ENCODE data around the gene CCDC137. TPM values are rescaled to one million over a fixed set of nuclear protein-coding genes. Genes with fewer than 3 reads are reported as not detected.
A peak's percentile ranks its signal among the peaks of the same experiment; 100 is the strongest.

Gene CCDC137
- total and polyA plus RNA-seq, 2 of the 13 experiments (the other 11 are each of a cell fraction or from before 2014, with no cell fraction given), result 14.6 to 39.1 TPM

- TF ChIP-seq ZNF616 (CRISPR knock-in tag; IDR thresholded peaks at IDR 0.05; ENCODE audit: low read depth), result no peak
- TF ChIP-seq POGZ (CRISPR knock-in tag; IDR thresholded peaks at IDR 0.05), result peak; percentile 38; the same call in 1 of the 2 replicates
- no peak for TF ChIP-seq KMT2A (CRISPR knock-in tag; IDR thresholded peaks at IDR 0.05)
- peak; percentile 37; the same call in 1 of the 2 replicates for TF ChIP-seq ZNF691 (CRISPR knock-in tag; IDR thresholded peaks at IDR 0.05; ENCODE audit: borderline replicate concordance, low read depth)
- TF ChIP-seq ZNF292 (CRISPR knock-in tag; IDR thresholded peaks at IDR 0.05; ENCODE audit: borderline replicate concordance, low read depth), result no peak
- TF ChIP-seq, protein P1, sequence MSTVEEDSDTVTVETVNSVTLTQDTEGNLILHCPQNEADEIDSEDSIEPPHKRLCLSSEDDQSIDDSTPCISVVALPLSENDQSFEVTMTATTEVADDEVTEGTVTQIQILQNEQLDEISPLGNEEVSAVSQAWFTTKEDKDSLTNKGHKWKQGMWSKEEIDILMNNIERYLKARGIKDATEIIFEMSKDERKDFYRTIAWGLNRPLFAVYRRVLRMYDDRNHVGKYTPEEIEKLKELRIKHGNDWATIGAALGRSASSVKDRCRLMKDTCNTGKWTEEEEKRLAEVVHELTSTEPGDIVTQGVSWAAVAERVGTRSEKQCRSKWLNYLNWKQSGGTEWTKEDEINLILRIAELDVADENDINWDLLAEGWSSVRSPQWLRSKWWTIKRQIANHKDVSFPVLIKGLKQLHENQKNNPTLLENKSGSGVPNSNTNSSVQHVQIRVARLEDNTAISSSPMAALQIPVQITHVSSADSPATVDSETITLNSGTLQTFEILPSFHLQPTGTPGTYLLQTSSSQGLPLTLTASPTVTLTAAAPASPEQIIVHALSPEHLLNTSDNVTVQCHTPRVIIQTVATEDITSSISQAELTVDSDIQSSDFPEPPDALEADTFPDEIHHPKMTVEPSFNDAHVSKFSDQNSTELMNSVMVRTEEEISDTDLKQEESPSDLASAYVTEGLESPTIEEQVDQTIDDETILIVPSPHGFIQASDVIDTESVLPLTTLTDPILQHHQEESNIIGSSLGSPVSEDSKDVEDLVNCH (CRISPR knock-in tag; IDR thresholded peaks at IDR 0.05), result no peak
- no peak for TF ChIP-seq ATRX (CRISPR knock-in tag; IDR thresholded peaks at IDR 0.05; ENCODE audit: borderline replicate concordance)
- peak; percentile 54; the same call in 1 of the 2 replicates for TF ChIP-seq HIVEP1 (CRISPR knock-in tag; IDR thresholded peaks at IDR 0.05)
- no peak for TF ChIP-seq TRAFD1 (CRISPR knock-in tag; IDR thresholded peaks at IDR 0.05; ENCODE audit: borderline replicate concordance)
- no peak; the same call in 1 of the 2 replicates for TF ChIP-seq ZNF333 (CRISPR knock-in tag; IDR thresholded peaks at IDR 0.05; ENCODE audit: borderline replicate concordance)
- TF ChIP-seq SALL1 (CRISPR knock-in tag; IDR thresholded peaks at IDR 0.05), result no peak
- TF ChIP-seq SRSF1 (optimal IDR thresholded peaks at IDR 0.05; ENCODE audit: low read depth, low read length), result no peak
- TF ChIP-seq, protein P2, sequence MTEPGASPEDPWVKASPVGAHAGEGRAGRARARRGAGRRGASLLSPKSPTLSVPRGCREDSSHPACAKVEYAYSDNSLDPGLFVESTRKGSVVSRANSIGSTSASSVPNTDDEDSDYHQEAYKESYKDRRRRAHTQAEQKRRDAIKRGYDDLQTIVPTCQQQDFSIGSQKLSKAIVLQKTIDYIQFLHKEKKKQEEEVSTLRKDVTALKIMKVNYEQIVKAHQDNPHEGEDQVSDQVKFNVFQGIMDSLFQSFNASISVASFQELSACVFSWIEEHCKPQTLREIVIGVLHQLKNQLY (CRISPR knock-in tag; IDR thresholded peaks at IDR 0.05), result no peak
- no peak for TF ChIP-seq ZFP62 (CRISPR knock-in tag; IDR thresholded peaks at IDR 0.05)
- TF ChIP-seq SMAD3 (CRISPR knock-in tag; IDR thresholded peaks at IDR 0.05), result 0 out of 2 replicates have a peak, but pooled peaks have one; percentile 38
- no peak for TF ChIP-seq ZNF10 (CRISPR knock-in tag; IDR thresholded peaks at IDR 0.05; ENCODE audit: borderline replicate concordance, low read depth)
- TF ChIP-seq POLR2AphosphoS2 (IDR thresholded peaks at IDR 0.05; ENCODE audit: low read depth, low read length), result no peak
- TF ChIP-seq ADNP (CRISPR knock-in tag; IDR thresholded peaks at IDR 0.05), result 0 out of 2 replicates have a peak, but pooled peaks have one; percentile 53
- no peak for TF ChIP-seq RFX5 (IDR thresholded peaks at IDR 0.05; ENCODE audit: low read depth, low read length)
- TF ChIP-seq ZIK1 (CRISPR knock-in tag; IDR thresholded peaks at IDR 0.05; ENCODE audit: borderline replicate concordance, low read depth), result no peak
- TF ChIP-seq POLR2AphosphoS5 (IDR thresholded peaks at IDR 0.05; ENCODE audit: low read depth, low read length), result 0 out of 2 replicates have a peak, but pooled peaks have one; percentile 23
- no peak for TF ChIP-seq CEBPB (IDR thresholded peaks at IDR 0.05; ENCODE audit: borderline replicate concordance, low read depth, low read length)
- peak; percentile 16; the same call in 1 of the 2 replicates for TF ChIP-seq ZNF143 (CRISPR knock-in tag; IDR thresholded peaks at IDR 0.05)
- TF ChIP-seq AGO2 (optimal IDR thresholded peaks at IDR 0.05; ENCODE audit: low read depth, low read length), result peak; percentile 95
Measured at GRCh38 chr17:81710514-81711308, 44.2 kb downstream of the CCDC137 start (continued).
